ENCODE data around the gene SLC25A30. TPM values are rescaled to one million over a fixed set of nuclear protein-coding genes. Genes with fewer than 3 reads are reported as not detected.
A peak's percentile ranks its signal among the peaks of the same experiment; 100 is the strongest.
"Not testable (repeated sequence)": the region's sequence is repeated elsewhere in the genome, so short reads cannot be mapped to it uniquely, and the experiment has no call there.

Gene SLC25A30
- total and polyA plus RNA-seq, 2 donors, result 9.0 to 11.9 TPM

DNA sequence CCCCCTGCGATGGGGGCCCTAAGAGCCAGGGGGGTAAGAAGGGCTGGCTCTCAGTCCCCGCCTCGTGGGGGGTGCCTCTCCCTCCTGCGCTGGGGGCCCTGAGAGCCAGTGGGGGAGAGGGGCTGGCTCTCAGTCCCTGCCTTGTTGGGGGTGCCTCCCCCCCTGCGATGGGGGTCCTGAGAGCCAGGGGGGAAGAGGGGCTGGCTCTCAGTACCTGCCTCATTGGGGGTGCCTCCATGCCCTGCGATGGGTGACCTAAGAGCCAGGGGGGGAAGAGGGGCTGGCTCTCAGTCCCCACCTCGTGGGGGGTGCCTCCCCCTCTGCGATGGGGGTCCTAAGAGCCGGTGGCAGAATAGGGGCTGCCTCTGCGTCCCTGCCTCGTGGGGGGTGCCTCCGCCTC is 40.9 kb downstream of the SLC25A30 start:
- not testable (repeated sequence) for H3K4me3 ChIP-seq (ENCODE audit: low read depth, low read length); H3K36me3 ChIP-seq (ENCODE audit: insufficient read depth); DNase-seq (ENCODE audit: extremely low spot score); H3K27ac ChIP-seq (ENCODE audit: low read depth); H3K4me1 ChIP-seq (ENCODE audit: insufficient read depth)
- WGBS, result 87% methylated on average over 12 of the region's 12 CpGs

GRCh38 chr13:45376651-45377050 is 41.5 kb downstream of the SLC25A30 start:
- 86% methylated on average over 8 of the region's 8 CpGs for WGBS
- H3K4me1 ChIP-seq (ENCODE audit: insufficient read depth); H3K4me3 ChIP-seq (ENCODE audit: low read depth, low read length); H3K36me3 ChIP-seq (ENCODE audit: insufficient read depth); H3K27ac ChIP-seq (ENCODE audit: low read depth); DNase-seq (ENCODE audit: extremely low spot score): not testable (repeated sequence)

DNA sequence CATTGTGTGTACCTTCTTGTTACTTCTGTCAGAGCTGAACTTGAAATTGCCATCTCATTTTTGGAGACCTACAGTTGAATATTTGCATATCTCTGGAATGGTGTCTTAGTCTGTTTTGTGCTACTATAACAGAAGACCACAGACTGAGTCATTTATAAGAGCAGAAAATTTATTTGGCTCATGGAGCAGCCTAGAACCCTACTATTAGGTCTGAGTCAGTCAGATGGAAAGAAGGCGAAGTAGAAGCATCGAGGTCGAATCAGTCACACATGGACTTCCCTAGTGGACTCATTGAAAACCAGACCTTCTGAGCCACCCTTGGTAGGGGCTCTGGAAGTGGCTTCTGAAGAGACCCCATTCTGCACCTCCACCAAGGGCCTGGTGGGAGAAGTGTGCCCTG is 43.3 kb downstream of the SLC25A30 start:
- no peaks in the 10 kb centered on the region for H3K36me3 ChIP-seq (ENCODE audit: insufficient read depth)
- 98% methylated on average over 3 of the region's 3 CpGs for WGBS

DNA sequence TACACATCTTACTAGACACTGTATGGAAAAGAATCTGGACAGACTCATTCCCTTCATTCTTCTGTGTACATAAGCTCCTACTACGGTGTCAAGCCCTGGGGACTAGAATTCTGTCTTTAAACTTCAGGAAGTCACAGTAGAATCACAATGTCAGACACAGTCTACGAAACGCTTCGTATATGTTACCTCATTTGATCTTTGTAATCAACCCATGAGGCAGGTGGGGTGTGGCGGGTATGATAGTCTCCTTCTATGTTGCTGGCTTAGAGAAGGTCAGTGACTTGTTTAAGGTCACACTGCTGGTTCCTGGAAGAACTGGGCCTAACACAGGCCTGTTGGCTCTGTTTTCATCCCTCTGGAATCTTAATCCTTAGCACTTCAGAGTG is 45.0 kb downstream of the SLC25A30 start:
- H3K4me3 ChIP-seq (ENCODE audit: low read depth, low read length), result no peak overlapping the region
- H3K27ac ChIP-seq (ENCODE audit: low read depth), result no peak overlapping the region
- no peak for DNase-seq (ENCODE audit: extremely low spot score)
- no peaks in the 10 kb centered on the region for H3K4me1 ChIP-seq (ENCODE audit: insufficient read depth)
- H3K36me3 ChIP-seq (ENCODE audit: insufficient read depth), result no peaks in the 10 kb centered on the region
- WGBS, result 87% methylated on average over 5 of the region's 5 CpGs

More for the DNA sequence above, 43.3 kb downstream of the SLC25A30 start:
- no peak overlapping the region for H3K4me3 ChIP-seq (ENCODE audit: low read depth, low read length)
- no peak overlapping the region for H3K27ac ChIP-seq (ENCODE audit: low read depth)
- H3K4me1 ChIP-seq (ENCODE audit: insufficient read depth), result no peaks in the 10 kb centered on the region
- no peak for DNase-seq (ENCODE audit: extremely low spot score)

DNA sequence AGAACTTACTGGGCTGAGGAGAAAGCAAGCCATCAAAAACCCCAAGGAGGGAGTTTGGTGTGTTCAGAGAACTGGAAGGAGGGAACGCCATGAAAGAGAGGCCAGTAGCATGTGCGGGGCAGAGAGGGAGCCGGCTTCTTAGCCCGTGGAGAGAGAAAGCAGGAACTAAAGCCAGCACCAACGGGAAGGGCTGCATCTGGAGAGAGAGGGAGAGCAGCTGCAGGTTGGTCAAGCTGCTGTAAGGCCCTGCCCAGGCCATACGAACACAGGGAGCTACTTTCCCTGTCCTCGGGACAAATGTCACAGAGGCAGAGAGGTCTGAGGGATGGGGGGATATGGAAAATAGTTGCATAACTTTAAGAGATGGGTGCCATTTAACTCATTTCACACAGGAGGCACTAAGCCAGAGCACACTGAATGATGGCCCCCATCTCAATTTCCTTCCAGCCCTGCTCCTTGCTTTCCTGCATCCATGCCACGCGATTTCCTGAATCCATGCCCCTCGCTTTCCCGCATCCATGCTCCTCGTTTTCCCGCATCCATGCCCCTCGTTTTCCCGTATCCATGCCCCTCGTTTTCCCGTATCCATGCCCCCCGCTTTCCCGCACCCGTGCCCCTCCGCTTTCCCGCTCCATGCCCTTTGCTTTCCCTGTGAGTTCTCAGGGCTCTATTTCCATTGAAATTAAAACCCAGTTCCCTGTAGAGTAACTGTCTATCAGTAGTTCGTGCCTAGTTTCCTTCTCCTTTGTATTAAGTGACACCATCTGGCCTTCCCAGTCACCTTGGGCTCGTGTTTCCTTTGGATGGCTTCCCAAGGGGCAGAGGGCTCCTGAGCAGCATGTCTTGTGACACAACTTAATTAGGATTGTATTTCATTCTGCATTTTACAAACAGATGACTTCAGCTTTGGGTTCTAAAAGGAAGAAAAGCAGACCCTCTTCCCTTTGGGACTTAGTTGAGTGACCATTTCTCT is 45.7 kb downstream of the SLC25A30 start:
- Histone ChIP-seq H3K4me1 (ENCODE audit: insufficient read depth) (no peaks in the 10 kb centered on the region), H3K27ac (ENCODE audit: low read depth) (no peak overlapping the region), H3K4me3 (ENCODE audit: low read depth, low read length) (no peak overlapping the region), H3K36me3 (ENCODE audit: insufficient read depth) (no peaks in the 10 kb centered on the region)
- no peak for DNase-seq (ENCODE audit: extremely low spot score)
- 86% methylated on average over 24 of the region's 24 CpGs for WGBS

- WGBS, result 17% methylated on average over 30 of the region's 30 CpGs
- no peak for DNase-seq (ENCODE audit: extremely low spot score)
- no peak overlapping the region for H3K4me3 ChIP-seq (ENCODE audit: low read depth, low read length)
- H3K36me3 ChIP-seq (ENCODE audit: insufficient read depth), result no peaks in the 10 kb centered on the region
- no peak overlapping the region for H3K27ac ChIP-seq (ENCODE audit: low read depth)
- no peaks in the 10 kb centered on the region for H3K4me1 ChIP-seq (ENCODE audit: insufficient read depth)
Observed at GRCh38 chr13:45370922-45371406, 47.2 kb downstream of the SLC25A30 start.

- Histone ChIP-seq H3K4me3 (ENCODE audit: low read depth, low read length) (no peak overlapping the region), H3K4me1 (ENCODE audit: insufficient read depth) (no peaks in the 10 kb centered on the region), H3K36me3 (ENCODE audit: insufficient read depth) (no peaks in the 10 kb centered on the region), H3K27ac (ENCODE audit: low read depth) (no peak overlapping the region)
- 91% methylated on average over 4 of the region's 4 CpGs for WGBS
- DNase-seq (ENCODE audit: extremely low spot score), result no peak
Observed at GRCh38 chr13:45369116-45369515, 49.1 kb downstream of the SLC25A30 start.

GRCh38 chr13:45368571-45368970 is 49.6 kb downstream of the SLC25A30 start:
- 39% methylated on average over 3 of the region's 3 CpGs for WGBS
- no peak for DNase-seq (ENCODE audit: extremely low spot score)
- no peaks in the 10 kb centered on the region for H3K36me3 ChIP-seq (ENCODE audit: insufficient read depth)
- no peaks in the 10 kb centered on the region for H3K4me1 ChIP-seq (ENCODE audit: insufficient read depth)
- no peak overlapping the region for H3K4me3 ChIP-seq (ENCODE audit: low read depth, low read length)
- H3K27ac ChIP-seq (ENCODE audit: low read depth), result no peak overlapping the region

DNA sequence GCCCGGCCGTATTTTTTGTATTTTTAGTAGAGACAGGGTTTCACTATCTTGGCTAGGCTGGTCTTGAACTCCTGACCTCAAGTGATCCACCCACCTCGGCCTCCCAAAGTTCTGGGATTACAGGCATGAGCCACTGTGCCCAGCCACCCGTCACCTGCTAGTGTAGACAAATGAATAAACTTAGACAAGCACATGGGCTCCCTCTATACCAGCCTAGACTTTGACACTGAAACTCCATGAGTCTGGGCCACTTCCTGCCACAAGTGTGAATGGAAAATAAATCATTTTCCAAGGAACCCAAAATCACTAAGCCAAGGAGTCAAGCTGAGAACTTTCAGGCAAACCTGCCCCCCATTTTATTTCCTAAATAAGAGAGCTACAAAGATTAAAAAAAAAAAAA is 50.2 kb downstream of the SLC25A30 start:
- Histone ChIP-seq H3K27ac (ENCODE audit: low read depth) (no peak overlapping the region), H3K36me3 (ENCODE audit: insufficient read depth) (no peaks in the 10 kb centered on the region), H3K4me3 (ENCODE audit: low read depth, low read length) (no peak overlapping the region), H3K4me1 (ENCODE audit: insufficient read depth) (no peaks in the 10 kb centered on the region)
- no peak for DNase-seq (ENCODE audit: extremely low spot score)
- WGBS, result 83% methylated on average over 4 of the region's 4 CpGs

- 66% methylated on average over 2 of the region's 2 CpGs for WGBS
- Histone ChIP-seq H3K4me1 (ENCODE audit: insufficient read depth) (no peaks in the 10 kb centered on the region), H3K36me3 (ENCODE audit: insufficient read depth) (no peaks in the 10 kb centered on the region), H3K4me3 (ENCODE audit: low read depth, low read length) (no peak overlapping the region), H3K27ac (ENCODE audit: low read depth) (no peak overlapping the region)
- DNase-seq (ENCODE audit: extremely low spot score), result peak; percentile 55
Observed at GRCh38 chr13:45367358-45367757, 50.8 kb downstream of the SLC25A30 start.

GRCh38 chr13:45365558-45365885 is 52.7 kb downstream of the SLC25A30 start:
- no peak overlapping the region for H3K4me3 ChIP-seq (ENCODE audit: low read depth, low read length)
- WGBS, result 94% methylated on average over 4 of the region's 4 CpGs
- H3K4me1 ChIP-seq (ENCODE audit: insufficient read depth), result no peaks in the 10 kb centered on the region
- DNase-seq (ENCODE audit: extremely low spot score), result no peak
- H3K27ac ChIP-seq (ENCODE audit: low read depth), result no peak overlapping the region
- no peaks in the 10 kb centered on the region for H3K36me3 ChIP-seq (ENCODE audit: insufficient read depth)

- H3K27ac ChIP-seq (ENCODE audit: low read depth), result no peak overlapping the region
- no peaks in the 10 kb centered on the region for H3K36me3 ChIP-seq (ENCODE audit: insufficient read depth)
- H3K4me1 ChIP-seq (ENCODE audit: insufficient read depth), result no peaks in the 10 kb centered on the region
- no peak overlapping the region for H3K4me3 ChIP-seq (ENCODE audit: low read depth, low read length)
- 83% methylated on average over 10 of the region's 10 CpGs for WGBS
- no peak for DNase-seq (ENCODE audit: extremely low spot score)
Observed at GRCh38 chr13:45364876-45365557, 53.2 kb downstream of the SLC25A30 start.

- no peaks in the 10 kb centered on the region for H3K4me1 ChIP-seq (ENCODE audit: insufficient read depth)
- WGBS, result 89% methylated on average over 2 of the region's 2 CpGs
- H3K4me3 ChIP-seq (ENCODE audit: low read depth, low read length), result no peak overlapping the region
- no peaks in the 10 kb centered on the region for H3K36me3 ChIP-seq (ENCODE audit: insufficient read depth)
- DNase-seq (ENCODE audit: extremely low spot score), result no peak
- H3K27ac ChIP-seq (ENCODE audit: low read depth), result no peak overlapping the region
Observed at GRCh38 chr13:45362939-45363338, 55.2 kb downstream of the SLC25A30 start.
